Ecto neural progenitor cell (in vitro differentiated cells): Measurements from ENCODE around the gene FMN2.
"Not testable (repeated sequence)": the region's sequence is repeated elsewhere in the genome, so short reads cannot be mapped to it uniquely, and the experiment has no call there.

Source experiments
- DNase-seq: peaks from one replicate; pipeline ENCODE4 v3.0.0-alpha.2; 2018; ENCODE audit warnings: low spot score

Gene FMN2

GRCh38 chr1:240310226-240310925 lies 218.7 kb downstream of the FMN2 start:
- no peak for DNase-seq

GRCh38 chr1:240312872-240313271 lies 221.2 kb downstream of the FMN2 start:
- no peak for DNase-seq

- no peak for DNase-seq
Observed at GRCh38 chr1:240314845-240315801, 223.4 kb downstream of the FMN2 start.

- no peak for DNase-seq
Observed at GRCh38 chr1:240319998-240320397, 228.3 kb downstream of the FMN2 start.

- no peak for DNase-seq
Observed at GRCh38 chr1:240320659-240321058, 229.0 kb downstream of the FMN2 start.

- DNase-seq: no peak
Observed at GRCh38 chr1:240322943-240323342, 231.3 kb downstream of the FMN2 start.

GRCh38 chr1:240328382-240328781 lies 236.7 kb downstream of the FMN2 start:
- DNase-seq: not testable (repeated sequence)

GRCh38 chr1:240329443-240329842 lies 237.8 kb downstream of the FMN2 start:
- DNase-seq: no peak

- DNase-seq: no peak
Observed at GRCh38 chr1:240332672-240333071, 241.0 kb downstream of the FMN2 start.

- no peak for DNase-seq
Observed at GRCh38 chr1:240337781-240338180, 246.1 kb downstream of the FMN2 start.

- DNase-seq: no peak
Observed at GRCh38 chr1:240338837-240339236, 247.2 kb downstream of the FMN2 start.

GRCh38 chr1:240341365-240342250 lies 249.9 kb downstream of the FMN2 start:
- no peak for DNase-seq

GRCh38 chr1:240342251-240342625 lies 250.6 kb downstream of the FMN2 start:
- no peak for DNase-seq

- DNase-seq: no peak
Observed at GRCh38 chr1:240343045-240343444, 251.4 kb downstream of the FMN2 start.

- no peak for DNase-seq
Observed at GRCh38 chr1:240343966-240344365, 252.3 kb downstream of the FMN2 start.

GRCh38 chr1:240344918-240345317 lies 253.2 kb downstream of the FMN2 start:
- DNase-seq: no peak

- DNase-seq: no peak
Observed at GRCh38 chr1:240349695-240350094, 258.0 kb downstream of the FMN2 start.

- no peak for DNase-seq
Observed at GRCh38 chr1:240350910-240351331, 259.2 kb downstream of the FMN2 start.

- DNase-seq: no peak
Observed at GRCh38 chr1:240351690-240352089, 260.0 kb downstream of the FMN2 start.

- DNase-seq: no peak
Observed at GRCh38 chr1:240352769-240353168, 261.1 kb downstream of the FMN2 start.

GRCh38 chr1:240356568-240356967 lies 264.9 kb downstream of the FMN2 start:
- DNase-seq: no peak

GRCh38 chr1:240362046-240362445 lies 270.4 kb downstream of the FMN2 start:
- no peak for DNase-seq
